Measurements from ENCODE around the gene KICS2. TPM values are rescaled to one million over a fixed set of nuclear protein-coding genes. Genes with fewer than 3 reads are reported as not detected.

KICS2 gene
- polyA plus RNA-seq, 3 donors = 2.7 to 5.5 (median 3.5) TPM

DNA sequence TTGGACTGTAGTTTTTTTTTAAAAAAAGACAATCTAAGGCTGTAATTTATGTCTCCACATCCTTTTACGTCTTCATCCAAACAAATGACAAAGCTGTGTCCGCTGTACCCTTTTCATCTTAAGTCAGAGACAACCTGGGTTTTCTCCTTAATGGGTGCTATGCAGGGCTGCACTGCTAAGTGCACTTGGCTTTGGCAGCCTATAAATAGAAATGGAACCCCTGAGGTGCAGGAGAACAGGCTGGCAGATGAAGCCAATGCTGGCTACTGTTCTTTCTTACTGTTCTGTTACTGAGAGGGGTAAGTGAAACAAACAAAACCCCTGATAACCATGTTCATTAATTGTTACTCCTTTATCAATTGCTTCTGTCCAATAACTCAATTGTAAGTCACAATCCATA, 47.1 kb upstream of the KICS2 start:
- H3K4me1 ChIP-seq (ENCODE audit: control insufficient read depth in 1 of 2, insufficient read depth in 2 of 2, low read length in 2 of 2) = no peaks in the 10 kb centered on the region
- H3K4me2 ChIP-seq (replicated peaks; ENCODE audit: extremely low read depth, low read length, poor library complexity, severe bottlenecking) = no peak overlapping the region
- Mint-ChIP-seq H3K27ac (no peak overlapping the region), H3K36me3 (no peaks in the 10 kb centered on the region), H3K4me3 (no peak overlapping the region), H3K9me3 (no peaks in the 10 kb centered on the region), H3K27me3 (ENCODE audit: low read depth in 3 of 3) (peaks cover 2 to 5% (median 3%) of the 10 kb centered on the region in 3 donors), H3K4me1 (no peaks in the 10 kb centered on the region)
- H3K79me2 ChIP-seq (ENCODE audit: insufficient read depth, low read length) = no peaks in the 10 kb centered on the region
- WGBS (ENCODE audit: insufficient coverage) = 100% methylated on average over 1 of the region's 2 CpGs
- H3K27ac ChIP-seq (ENCODE audit: low read depth in 1 of 2, low read length in 2 of 2) = no peak overlapping the region
- H3K9me3 ChIP-seq (replicated peaks in 1 of 2; ENCODE audit: control insufficient read depth in 1 of 2, insufficient read depth in 1 of 2, low read length in 2 of 2) = no peaks in the 10 kb centered on the region
- H2AFZ ChIP-seq (ENCODE audit: insufficient read depth, low read depth, low read length, poor library complexity, severe bottlenecking) = no peak overlapping the region
- intact Hi-C loops (cut with micrococcal nuclease) = no loop called here
- no peaks in the 10 kb centered on the region for H4K20me1 ChIP-seq (ENCODE audit: insufficient read depth, low read length)
- DNase-seq = no peak
- no peak overlapping the region for H3K4me3 ChIP-seq (replicated peaks in 1 of 3; ENCODE audit: low read depth in 2 of 3, low read length in 3 of 3)
- H3K36me3 ChIP-seq (replicated peaks in 1 of 2; ENCODE audit: control insufficient read depth in 1 of 2, insufficient read depth in 2 of 2, low read length in 2 of 2) = no peaks in the 10 kb centered on the region
- no peaks in the 10 kb centered on the region for H3K27me3 ChIP-seq (ENCODE audit: control insufficient read depth in 2 of 2, insufficient read depth in 2 of 2, low read length in 2 of 2)
- no peak overlapping the region for H3K9ac ChIP-seq (ENCODE audit: insufficient read depth, low read length, poor library complexity, severe bottlenecking)
- no peak for TF ChIP-seq CTCF (IDR thresholded peaks at IDR 0.05)

GRCh38 chr12:64268409-64268808, 46.3 kb upstream of the KICS2 start:
- Mint-ChIP-seq H3K27me3 (ENCODE audit: low read depth in 3 of 3) (peaks cover 1 to 5% (median 2%) of the 10 kb centered on the region in 3 donors), H3K36me3 (no peaks in the 10 kb centered on the region), H3K9me3 (no peaks in the 10 kb centered on the region), H3K4me3 (no peak overlapping the region), H3K4me1 (no peaks in the 10 kb centered on the region), H3K27ac (no peak overlapping the region)
- no peaks in the 10 kb centered on the region for H4K20me1 ChIP-seq (ENCODE audit: insufficient read depth, low read length)
- intact Hi-C loops (cut with micrococcal nuclease) = no loop called here
- no peak for TF ChIP-seq CTCF (IDR thresholded peaks at IDR 0.05)
- H3K4me3 ChIP-seq (replicated peaks in 1 of 3; ENCODE audit: low read depth in 2 of 3, low read length in 3 of 3) = no peak overlapping the region
- no peaks in the 10 kb centered on the region for H3K36me3 ChIP-seq (replicated peaks in 1 of 2; ENCODE audit: control insufficient read depth in 1 of 2, insufficient read depth in 2 of 2, low read length in 2 of 2)
- H3K79me2 ChIP-seq (ENCODE audit: insufficient read depth, low read length) = no peaks in the 10 kb centered on the region
- no peaks in the 10 kb centered on the region for H3K4me1 ChIP-seq (ENCODE audit: control insufficient read depth in 1 of 2, insufficient read depth in 2 of 2, low read length in 2 of 2)
- H3K4me2 ChIP-seq (replicated peaks; ENCODE audit: extremely low read depth, low read length, poor library complexity, severe bottlenecking) = no peak overlapping the region
- WGBS (ENCODE audit: insufficient coverage) = no CpG with 5 or more reads among the region's 2 CpGs
- no peaks in the 10 kb centered on the region for H3K9me3 ChIP-seq (replicated peaks in 1 of 2; ENCODE audit: control insufficient read depth in 1 of 2, insufficient read depth in 1 of 2, low read length in 2 of 2)
- H3K27ac ChIP-seq (ENCODE audit: low read depth in 1 of 2, low read length in 2 of 2) = no peak overlapping the region
- DNase-seq = no peak
- no peak overlapping the region for H3K9ac ChIP-seq (ENCODE audit: insufficient read depth, low read length, poor library complexity, severe bottlenecking)
- no peak overlapping the region for H2AFZ ChIP-seq (ENCODE audit: insufficient read depth, low read depth, low read length, poor library complexity, severe bottlenecking)
- H3K27me3 ChIP-seq (ENCODE audit: control insufficient read depth in 2 of 2, insufficient read depth in 2 of 2, low read length in 2 of 2) = no peaks in the 10 kb centered on the region
